Neural progenitor cell (in vitro differentiated cells): Measurements from ENCODE around the gene MTFR1L.

ENCODE experiments used
- CTCF ChIP-seq: fragments of 200-600 bp; sonication (generic); IDR thresholded peaks from 2 replicates; pipeline ENCODE4 v1.5.1; 2017; ENCODE audit warnings: antibody characterized with exemption, mild to moderate bottlenecking
- EZH2 ChIP-seq: fragments of 200-600 bp; sonication (generic); IDR thresholded peaks from 2 replicates; pipeline ENCODE4 v1.6.1; 2017; ENCODE audit warnings: antibody characterized with exemption, mild to moderate bottlenecking, moderate library complexity

- TF ChIP-seq CTCF (no peak), EZH2 (no peak)
Measured at GRCh38 chr1:25786887-25787759, 32.6 kb upstream of the MTFR1L start.
